GM19043 (cell line): ENCODE data around the gene DENND2A.
A peak's percentile ranks its signal among the peaks of the same experiment; 100 is the strongest.
"Not testable (repeated sequence)": the region's sequence is repeated elsewhere in the genome, so short reads cannot be mapped to it uniquely, and the experiment has no call there.

Experiments used
- ATAC-seq: cut with Tn5 transposase; IDR thresholded peaks from one replicate; pipeline ENCODE4 v1.9.1; 2021; ENCODE audit warnings: low read depth; ENCODE audit not compliant: unreplicated experiment

DENND2A gene

GRCh38 chr7:140673774-140674155 is 33.2 kb upstream of the DENND2A start:
- no peak for ATAC-seq

DNA sequence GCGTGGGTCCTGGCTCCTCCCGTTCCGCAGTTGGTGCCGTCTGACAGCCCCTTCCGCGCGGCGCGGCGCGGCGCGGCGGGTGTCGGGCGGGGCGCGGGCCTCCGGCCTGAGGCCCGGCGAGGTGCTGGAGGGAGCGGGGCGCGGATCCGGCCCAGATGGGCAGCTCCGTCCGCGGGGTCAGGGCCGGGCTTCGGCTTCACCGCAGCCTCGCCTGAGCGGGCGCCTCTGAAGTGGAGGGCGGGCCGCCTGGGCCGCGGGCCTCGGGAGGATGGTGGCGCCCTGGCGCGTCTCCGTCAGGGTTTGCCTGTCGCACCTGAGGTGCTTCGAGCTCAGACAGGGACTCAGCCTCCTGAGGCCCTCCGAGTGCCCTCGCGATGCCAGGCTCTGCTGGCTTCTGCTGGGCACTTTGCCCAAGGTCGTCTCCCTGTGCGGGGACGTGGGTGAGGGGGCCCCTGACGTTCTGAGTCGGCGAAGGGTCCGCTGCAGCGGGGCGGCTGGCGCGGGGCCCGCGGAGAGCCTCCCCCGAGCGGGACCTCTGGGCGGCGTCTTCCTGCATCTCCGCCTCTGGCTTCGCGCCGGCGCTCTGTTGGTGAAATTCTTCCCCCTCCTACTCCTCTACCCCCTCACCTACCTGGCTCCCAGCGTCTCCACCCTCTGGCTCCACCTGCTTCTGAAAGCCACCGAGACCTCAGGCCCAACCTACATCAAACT is 32.6 kb upstream of the DENND2A start:
- peak; percentile 22 for ATAC-seq

DNA sequence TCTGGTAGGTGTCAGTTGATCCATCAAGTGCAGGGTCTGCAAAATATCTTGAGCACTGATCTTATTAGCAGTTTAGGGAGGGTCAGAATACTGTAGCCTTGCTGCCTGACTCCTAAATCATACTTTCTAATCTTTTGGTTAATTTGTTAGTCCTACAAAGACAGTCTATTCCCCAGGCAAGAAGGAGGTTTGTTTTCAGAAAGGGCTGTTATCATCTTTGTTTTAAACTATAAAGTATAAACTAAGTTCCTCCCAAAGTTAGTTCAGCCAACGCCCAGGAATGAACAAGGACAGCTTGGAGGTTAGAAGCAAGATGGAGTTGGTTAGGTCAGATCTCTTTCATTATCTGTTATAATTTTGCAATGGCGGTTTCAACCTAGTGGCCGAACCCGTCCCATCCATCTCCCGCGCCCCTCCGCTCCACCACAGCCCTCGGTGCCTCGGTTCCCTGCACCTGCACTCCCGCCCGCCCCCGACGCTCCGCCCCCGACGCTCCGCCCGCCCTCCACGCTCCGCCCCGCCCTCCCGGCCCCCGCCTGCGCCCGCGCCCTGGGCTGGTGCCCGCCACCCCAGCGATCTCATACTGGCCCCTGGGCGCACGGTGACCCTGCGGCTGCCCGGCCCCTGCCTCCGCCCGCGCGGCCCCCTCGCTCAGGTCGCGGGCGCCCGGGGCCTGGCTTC is 31.9 kb upstream of the DENND2A start, which contains the start of gene ADCK2:
Gene ADCK2 (plus strand): TSS at position 564 of the 681 bp plus-strand sequence. CDS start 386 bp downstream, outside the sequence.
- peak; percentile 37 for ATAC-seq

DNA sequence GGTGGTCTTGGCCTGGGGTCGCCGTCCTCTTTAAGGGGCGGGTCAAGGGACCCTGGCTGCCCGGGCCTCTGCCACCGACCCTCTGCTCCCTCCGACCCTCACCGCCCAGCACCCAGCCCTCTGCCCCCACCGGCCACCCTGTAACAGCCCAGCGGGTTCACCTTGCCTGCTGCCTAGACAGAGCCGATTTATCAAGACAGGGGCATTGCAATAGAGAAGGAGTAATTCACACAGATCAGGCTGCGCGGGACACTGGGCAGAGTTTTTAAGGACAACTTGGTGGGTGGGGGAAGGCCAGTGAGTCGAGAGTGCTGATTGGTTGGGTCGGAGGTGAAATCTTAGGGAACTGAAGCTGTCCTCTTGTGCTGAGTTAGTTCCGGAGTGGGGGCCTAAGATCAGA is 31.4 kb upstream of the DENND2A start:
- ATAC-seq, result no peak

GRCh38 chr7:140670343-140670935 is 29.8 kb upstream of the DENND2A start:
- ATAC-seq, result no peak

DNA sequence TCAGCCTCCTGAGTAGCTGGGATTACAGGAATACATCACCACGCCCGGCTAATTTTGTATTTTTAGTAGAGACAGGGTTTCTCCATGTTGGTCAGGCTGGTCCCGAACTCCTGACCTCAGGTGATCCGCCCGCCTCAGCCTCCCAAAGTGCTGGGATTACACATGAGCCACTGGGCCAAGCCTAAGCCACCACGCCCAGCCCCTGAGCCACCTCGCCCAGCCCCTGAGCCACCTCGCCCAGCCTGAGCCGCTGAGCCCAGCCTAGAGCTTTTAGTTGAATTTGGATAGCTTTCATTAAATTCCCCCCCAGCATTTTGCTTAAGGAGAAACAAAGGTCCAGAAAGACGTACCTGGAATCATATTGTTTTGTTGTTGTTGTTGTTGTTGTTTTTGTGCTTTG is 29.2 kb upstream of the DENND2A start:
- not testable (repeated sequence) for ATAC-seq

DNA sequence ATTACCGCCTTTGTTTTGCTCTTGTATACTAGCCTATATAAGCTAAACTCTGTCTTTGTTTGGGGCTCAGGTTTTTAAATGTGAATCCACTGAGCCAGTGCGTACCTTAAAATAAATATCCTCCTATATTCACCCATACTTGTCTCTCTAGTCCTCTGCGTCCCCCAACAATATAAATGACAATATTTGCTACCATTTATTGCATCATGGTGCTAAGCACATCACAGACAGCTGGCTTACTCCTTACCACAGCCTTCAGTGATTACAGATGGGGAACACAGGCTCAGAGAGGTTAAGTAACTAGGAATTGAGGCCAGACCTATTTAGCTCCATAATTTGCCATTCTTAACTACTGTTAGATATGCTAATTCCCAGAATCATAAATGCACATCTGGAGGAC is 28.7 kb upstream of the DENND2A start:
- ATAC-seq, result no peak

DNA sequence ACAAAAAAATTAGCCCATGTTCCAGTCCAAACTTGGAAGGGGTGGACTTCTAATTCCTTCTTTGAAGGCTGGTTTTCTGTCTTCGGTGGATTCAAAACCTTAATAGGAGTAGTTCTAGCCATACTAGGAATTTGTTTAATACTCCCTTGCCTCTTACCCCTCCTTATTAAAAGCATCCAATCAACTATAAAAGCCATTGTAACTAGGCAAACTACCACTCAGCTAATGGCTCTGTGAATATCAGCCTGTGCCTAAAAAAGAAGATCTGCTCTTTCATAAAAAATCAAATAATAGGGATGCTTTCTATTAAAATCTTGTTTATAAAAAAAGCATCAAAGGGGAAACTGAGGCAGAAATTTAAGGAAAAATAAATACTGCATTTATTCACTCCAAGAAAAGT is 28.0 kb upstream of the DENND2A start:
- no peak for ATAC-seq

DNA sequence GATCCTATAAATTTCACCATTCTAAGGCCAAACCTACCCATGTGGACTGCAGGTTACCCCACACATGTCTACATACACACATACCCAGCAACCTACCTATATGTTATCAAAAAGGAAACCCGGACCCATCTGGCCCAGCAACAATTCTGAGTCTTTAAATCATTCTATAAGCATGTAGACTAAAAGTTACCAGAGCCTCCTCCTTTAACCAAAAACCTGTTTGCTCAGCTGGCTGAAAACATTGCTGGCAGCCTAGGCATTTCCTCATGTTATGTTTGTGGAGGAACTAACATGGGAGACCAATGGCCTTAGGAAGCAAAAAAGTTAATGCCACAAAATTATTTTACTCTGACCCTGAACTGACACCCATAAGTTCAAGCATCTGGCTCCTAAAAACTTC is 26.9 kb upstream of the DENND2A start:
- ATAC-seq, result no peak

DNA sequence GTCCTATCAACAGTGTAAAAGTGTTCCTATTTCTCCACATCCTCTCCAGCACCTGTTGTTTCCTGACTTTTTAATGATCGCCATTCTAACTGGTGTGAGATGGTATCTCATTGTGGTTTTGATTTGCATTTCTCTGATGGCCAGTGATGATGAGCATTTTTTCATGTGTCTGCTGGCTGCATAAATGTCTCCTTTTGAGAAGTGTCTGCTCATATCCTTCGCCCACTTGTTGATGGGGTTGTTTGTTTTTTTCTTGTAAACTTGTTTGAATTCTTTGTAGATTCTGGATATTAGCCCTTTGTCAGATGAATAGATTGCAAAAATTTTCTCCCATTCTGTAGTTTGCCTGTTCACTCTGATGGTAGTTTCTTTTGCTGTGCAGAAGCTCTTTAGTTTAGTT is 22.3 kb upstream of the DENND2A start:
- ATAC-seq, result not testable (repeated sequence)

DNA sequence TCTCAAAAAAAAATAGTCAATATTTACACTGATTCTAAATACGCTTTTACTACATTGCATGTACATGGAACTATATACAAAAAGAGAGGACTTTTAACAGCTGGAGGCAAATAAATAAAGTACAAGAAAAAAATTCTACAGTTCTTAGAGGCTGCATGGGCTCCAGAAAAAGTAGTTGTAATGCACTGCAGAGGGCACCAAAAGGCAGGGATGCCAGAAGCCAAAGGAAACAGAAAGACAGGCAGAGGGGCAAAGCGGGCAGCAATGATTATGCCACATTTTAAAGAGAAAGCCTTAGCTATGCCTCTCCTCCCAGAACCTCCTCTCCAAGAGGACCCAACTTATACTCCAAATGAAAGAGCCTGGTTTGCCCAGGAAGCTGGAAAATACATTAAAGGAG is 20.5 kb upstream of the DENND2A start:
- no peak for ATAC-seq

- no peak for ATAC-seq
Observed at GRCh38 chr7:140659856-140660255, 19.2 kb upstream of the DENND2A start.

GRCh38 chr7:140657891-140658290 is 17.3 kb upstream of the DENND2A start:
- no peak for ATAC-seq

GRCh38 chr7:140656548-140657515 is 16.2 kb upstream of the DENND2A start:
- peak; percentile 90 for ATAC-seq

GRCh38 chr7:140655511-140656408 is 15.1 kb upstream of the DENND2A start:
- no peak for ATAC-seq

DNA sequence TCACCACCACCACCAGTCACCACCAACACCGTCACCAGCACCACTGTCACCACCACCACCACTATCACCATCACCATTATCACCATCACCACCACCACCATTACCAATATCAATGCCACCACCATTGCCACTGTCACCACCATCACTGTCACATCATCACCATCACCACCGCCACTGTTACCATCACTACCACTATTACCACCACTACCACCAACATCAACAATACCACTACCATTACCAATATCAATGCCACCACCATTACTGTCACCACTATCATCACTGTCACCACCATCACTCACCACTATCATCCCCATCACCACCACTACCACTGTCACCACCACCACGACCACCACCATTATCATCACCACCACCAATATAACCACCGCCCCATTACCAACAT is 14.0 kb upstream of the DENND2A start:
- ATAC-seq, result no peak

DNA sequence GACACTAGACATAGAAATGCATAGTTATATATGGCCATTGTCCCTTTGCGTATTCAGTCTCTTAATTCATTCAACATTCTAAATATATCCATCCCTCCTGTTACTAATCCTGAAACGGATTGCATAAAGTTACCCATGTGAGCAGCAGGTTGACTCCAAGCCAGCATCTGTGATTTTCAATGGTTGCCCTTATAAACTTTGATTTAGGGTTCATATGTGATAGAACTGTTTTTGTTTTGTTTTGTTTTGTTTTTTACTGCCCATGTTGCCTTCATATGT is 13.4 kb upstream of the DENND2A start:
- ATAC-seq, result no peak

DNA sequence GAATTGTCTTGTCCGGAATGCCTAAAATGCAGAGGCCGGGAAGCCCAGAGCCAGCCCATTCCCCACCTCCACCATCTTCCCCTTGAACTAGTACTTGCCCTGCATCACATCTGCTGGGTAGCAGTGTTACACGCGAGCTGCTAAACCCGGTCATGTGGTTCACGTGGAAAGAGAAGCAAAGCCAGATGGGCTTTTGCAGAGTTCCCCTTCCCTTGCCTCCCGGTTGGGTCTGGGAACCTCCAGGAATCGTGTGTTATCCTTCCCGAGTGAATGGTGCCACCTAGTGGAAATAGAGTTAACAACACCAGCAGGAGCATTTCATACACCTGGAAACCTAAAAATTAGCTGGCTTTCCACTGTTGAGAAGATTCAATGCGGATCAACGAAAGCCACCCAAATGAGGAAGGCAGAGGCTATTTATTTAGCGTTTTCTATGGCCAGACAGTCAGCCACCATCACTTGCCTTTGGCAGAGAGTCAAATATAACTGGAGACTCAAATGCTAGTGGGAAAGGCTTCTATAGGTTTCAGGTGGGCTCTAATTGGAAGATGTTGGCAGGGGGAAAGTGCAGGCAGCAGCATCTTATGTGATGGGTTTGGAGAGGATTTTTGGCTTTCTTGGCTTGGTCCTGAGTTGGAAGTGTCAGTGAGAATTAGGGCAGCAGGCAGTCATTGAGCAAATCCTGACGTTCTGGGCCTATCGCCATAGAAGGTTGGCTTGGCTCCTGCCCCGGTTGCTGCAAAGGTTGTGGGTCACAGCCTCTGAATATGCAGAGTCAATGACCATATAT is 12.9 kb upstream of the DENND2A start:
- no peak for ATAC-seq

- no peak for ATAC-seq
Observed at GRCh38 chr7:140650367-140650766, 9.8 kb upstream of the DENND2A start.
